Activated naive CD8-positive, alpha-beta T cell treated with anti-CD3 and anti-CD28 coated beads, Interleukin-2, amount 10 ng/mL, durations not matched to agents 7 days and 5 days (primary cell): ENCODE data around the gene SQSTM1. TPM values are rescaled to one million over a fixed set of nuclear protein-coding genes. Genes with fewer than 3 reads are reported as not detected.

ENCODE experiments used
- ATAC-seq: fragments of 150-1000 bp; cut with Tn5 transposase; one replicate; pipeline ENCODE4 v1.10.0; 2021; ENCODE audit warnings: low read depth, moderate library complexity
- POLR2A ChIA-PET: fragments of 350-600 bp; sonication (Branson Sonifier 250); formaldehyde crosslinking; loops from one replicate; lab custom pipeline; 2021; ENCODE audit warnings: antibody characterized with exemption; lab: Charles Lee
- DNase-seq: peaks from one replicate; pipeline ENCODE4 v3.0.0; 2021
- H3K27ac Mint-ChIP-seq: one replicate; pipeline ENCODE4 v1.8.0; 2022; ENCODE audit warnings: mild to moderate bottlenecking, mixed read lengths
- H3K27me3 Mint-ChIP-seq: one replicate; pipeline ENCODE4 v1.8.0; 2022; ENCODE audit warnings: mild to moderate bottlenecking, moderate library complexity, mixed read lengths
- H3K36me3 Mint-ChIP-seq: one replicate; pipeline ENCODE4 v1.8.0; 2021; ENCODE audit warnings: mild to moderate bottlenecking, mixed read lengths
- H3K4me1 Mint-ChIP-seq: one replicate; pipeline ENCODE4 v1.8.0; 2021; ENCODE audit warnings: mixed read lengths
- H3K4me3 Mint-ChIP-seq: one replicate; pipeline ENCODE4 v1.8.0; 2022; ENCODE audit warnings: mild to moderate bottlenecking, moderate library complexity, mixed read lengths
- H3K9me3 Mint-ChIP-seq: one replicate; pipeline ENCODE4 v1.8.0; 2021; ENCODE audit warnings: mixed read lengths
- total RNA-seq, 2 experiments: library from RNA; stranded (reverse); gene quantifications; one replicate each; pipeline ENCODE4 v1.2.3, GENCODE V29; 2021

SQSTM1 gene
- total RNA-seq, 2 experiments from 2014 or later = 196 to 216 TPM

- Mint-ChIP-seq H3K4me1 (peaks cover 13% of the 10 kb centered on the region), H3K9me3 (no peaks in the 10 kb centered on the region), H3K36me3 (peaks cover 25% of the 10 kb centered on the region), H3K27me3 (no peaks in the 10 kb centered on the region), H3K4me3 (peak overlapping the region; percentile 66), H3K27ac (peak overlapping the region; percentile 89)
- POLR2A ChIA-PET = interaction anchor here (1.0 to 2.4 kb wide), 4 partner anchors 15 to 214 kb away, joined by 3 to 14 read pairs (median 5); partner anchors contain the start of genes HNRNPH1 and SQSTM1
- ATAC-seq (no peak), DNase-seq (no peak)
Measured at GRCh38 chr5:179837076-179838011, 16.6 kb downstream of the SQSTM1 start.

- peaks cover 13% of the 10 kb centered on the region for H3K4me1 Mint-ChIP-seq
- POLR2A ChIA-PET = no interaction called here
- peak overlapping the region; percentile 32 for H3K27ac Mint-ChIP-seq
- DNase-seq (no peak), ATAC-seq (no peak)
- H3K27me3 Mint-ChIP-seq = no peaks in the 10 kb centered on the region
- H3K9me3 Mint-ChIP-seq = peaks cover 1% of the 10 kb centered on the region
- H3K36me3 Mint-ChIP-seq = peaks cover 17% of the 10 kb centered on the region
- H3K4me3 Mint-ChIP-seq = no peak overlapping the region
Measured at GRCh38 chr5:179839328-179840256, 18.9 kb downstream of the SQSTM1 start.

DNA sequence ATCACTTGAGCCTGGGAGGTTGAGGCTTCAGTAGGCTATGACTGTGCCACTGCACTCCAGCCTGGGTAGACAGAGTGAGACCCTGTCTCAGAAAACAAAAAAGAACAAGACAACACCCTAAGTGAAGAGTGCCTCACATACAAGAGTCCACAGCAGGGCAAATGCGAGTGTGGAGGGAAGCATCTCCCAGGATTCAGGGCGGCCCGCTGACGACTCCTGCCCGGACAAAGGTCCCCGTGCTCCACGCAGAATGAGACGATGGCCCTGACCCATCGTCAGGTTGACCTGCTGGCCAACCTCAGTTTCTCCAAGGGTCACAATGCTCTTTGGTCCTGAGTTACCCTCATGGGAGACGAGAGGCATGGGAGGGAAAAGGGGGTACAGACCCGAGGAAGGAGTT, 19.6 kb downstream of the SQSTM1 start:
- Mint-ChIP-seq H3K4me3 (no peak overlapping the region), H3K27ac (peak overlapping the region; percentile 16), H3K9me3 (peaks cover 4% of the 10 kb centered on the region), H3K27me3 (no peaks in the 10 kb centered on the region), H3K36me3 (peaks cover 19% of the 10 kb centered on the region), H3K4me1 (peaks cover 13% of the 10 kb centered on the region)
- no peak for ATAC-seq
- no peak for DNase-seq
- POLR2A ChIA-PET = no interaction called here

DNA sequence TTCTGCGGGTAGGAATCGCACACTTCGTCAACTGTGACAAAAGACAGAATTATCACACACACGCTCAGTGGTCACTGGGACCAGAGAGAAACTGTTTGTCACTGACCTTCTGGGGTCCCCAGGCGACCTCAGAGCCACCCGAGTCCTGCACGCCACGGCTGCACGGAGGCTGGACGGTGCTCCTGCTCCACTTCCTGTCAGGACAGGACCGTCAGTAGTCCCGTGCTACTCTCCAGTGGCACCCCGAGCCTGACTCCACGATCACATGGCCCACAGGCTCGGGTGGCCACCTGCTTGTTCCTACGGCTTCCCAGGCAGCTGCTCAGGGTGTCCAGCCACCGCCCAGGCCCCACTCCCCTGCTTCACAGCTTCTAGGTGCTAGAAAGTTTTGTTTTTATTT, 20.1 kb downstream of the SQSTM1 start:
- Mint-ChIP-seq H3K4me1 (peaks cover 13% of the 10 kb centered on the region), H3K9me3 (peaks cover 4% of the 10 kb centered on the region), H3K27me3 (no peaks in the 10 kb centered on the region), H3K27ac (no peak overlapping the region), H3K36me3 (peaks cover 17% of the 10 kb centered on the region), H3K4me3 (no peak overlapping the region)
- DNase-seq (no peak), ATAC-seq (no peak)
- POLR2A ChIA-PET = interaction anchor here (0.6 kb wide), 1 partner anchor 102 kb away, joined by 3 read pairs; no protein-coding TSS in a partner anchor

GRCh38 chr5:179841621-179842020, 20.9 kb downstream of the SQSTM1 start:
- Mint-ChIP-seq H3K4me1 (peaks cover 6% of the 10 kb centered on the region), H3K27ac (no peak overlapping the region), H3K36me3 (peaks cover 18% of the 10 kb centered on the region), H3K9me3 (peaks cover 4% of the 10 kb centered on the region), H3K27me3 (no peaks in the 10 kb centered on the region), H3K4me3 (no peak overlapping the region)
- DNase-seq (no peak), ATAC-seq (no peak)
- POLR2A ChIA-PET = interaction anchor here (0.6 kb wide), 1 partner anchor 103 kb away, joined by 3 read pairs; no protein-coding TSS in a partner anchor

DNA sequence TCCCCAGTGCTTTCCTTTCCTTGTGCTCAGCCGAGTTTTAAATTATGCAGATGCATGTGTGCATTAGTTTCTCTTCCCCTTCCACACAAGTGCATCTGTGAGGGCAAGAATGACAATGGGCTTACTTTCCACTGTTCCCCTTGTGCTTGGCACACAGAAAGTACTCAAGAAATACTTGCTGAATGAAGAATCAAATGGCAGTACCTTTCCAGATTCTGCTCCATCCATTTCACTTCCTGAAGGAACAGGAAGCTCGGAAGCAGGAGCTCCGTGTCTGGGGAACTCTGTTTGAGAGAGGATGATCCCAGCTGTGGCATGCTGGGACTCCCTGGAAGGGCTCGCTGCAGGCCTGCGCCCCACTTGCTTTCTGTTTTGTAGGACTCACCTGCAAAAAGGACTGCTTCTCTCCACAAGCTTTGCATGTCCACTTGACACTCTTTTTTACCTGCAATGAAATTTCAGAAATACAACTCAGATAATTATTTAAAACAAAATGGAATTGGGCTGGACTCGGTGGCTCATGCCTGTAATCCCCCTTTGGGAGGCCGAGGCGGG, 32.4 kb downstream of the SQSTM1 start:
- Mint-ChIP-seq H3K27ac (no peak overlapping the region), H3K27me3 (no peaks in the 10 kb centered on the region), H3K4me3 (no peak overlapping the region), H3K4me1 (peaks cover 4% of the 10 kb centered on the region), H3K36me3 (peaks cover 10% of the 10 kb centered on the region), H3K9me3 (no peaks in the 10 kb centered on the region)
- ATAC-seq (no peak), DNase-seq (no peak)
- POLR2A ChIA-PET = interaction anchor here (0.7 kb wide), 1 partner anchor 59 kb away, joined by 7 read pairs; no protein-coding TSS in a partner anchor

DNA sequence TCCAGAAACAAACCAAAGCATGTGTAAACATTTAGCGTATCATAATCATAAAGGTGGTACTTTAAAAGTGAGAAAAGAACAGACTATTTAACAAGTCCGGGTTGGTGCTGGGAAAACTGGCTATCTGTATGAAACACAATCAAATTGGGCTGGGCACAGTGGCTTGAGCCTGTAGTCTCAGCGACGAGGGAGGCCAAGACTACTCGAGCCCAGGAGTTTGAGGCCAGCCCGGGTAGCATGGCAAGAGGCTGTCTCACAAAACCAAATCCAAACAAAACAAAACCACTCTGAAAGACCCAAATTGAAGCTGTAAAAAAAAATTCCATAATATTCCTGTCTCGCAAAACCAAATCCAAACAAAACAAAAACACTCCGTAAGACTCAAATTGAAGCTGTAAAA, 33.7 kb downstream of the SQSTM1 start:
- DNase-seq = no peak
- no peak for ATAC-seq
- POLR2A ChIA-PET = no interaction called here
- Mint-ChIP-seq H3K36me3 (peaks cover 10% of the 10 kb centered on the region), H3K27me3 (no peaks in the 10 kb centered on the region), H3K27ac (no peak overlapping the region), H3K9me3 (no peaks in the 10 kb centered on the region), H3K4me1 (peaks cover 4% of the 10 kb centered on the region), H3K4me3 (no peak overlapping the region)

DNA sequence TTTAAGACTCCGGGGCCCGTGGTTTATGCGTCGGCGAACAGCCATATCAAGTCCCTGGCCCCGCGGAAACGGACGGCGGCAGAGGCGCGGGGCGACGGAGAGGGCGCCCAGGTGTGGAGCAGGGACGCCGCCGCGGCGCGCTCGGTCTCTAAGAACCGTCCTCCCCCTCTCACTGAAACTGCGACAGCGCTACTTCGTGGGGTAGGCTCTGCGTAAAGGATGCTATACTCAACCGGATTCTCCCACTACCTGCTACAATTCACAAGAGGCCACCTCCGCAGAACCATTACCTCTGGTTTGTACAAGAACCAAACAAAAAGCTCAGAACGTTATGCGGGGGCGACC, 37.5 kb downstream of the SQSTM1 start:
- POLR2A ChIA-PET = interaction anchor here (0.6 kb wide), 1 partner anchor 1330 kb away, joined by 4 read pairs; no protein-coding TSS in a partner anchor
- H3K27ac Mint-ChIP-seq = peak overlapping the region; percentile 81
- H3K4me3 Mint-ChIP-seq = peak overlapping the region; percentile 95
- peak; percentile 67 for DNase-seq
- ATAC-seq = peak; percentile 68
- H3K36me3 Mint-ChIP-seq = peaks cover 10% of the 10 kb centered on the region
- peaks cover 6% of the 10 kb centered on the region for H3K4me1 Mint-ChIP-seq
- H3K9me3 Mint-ChIP-seq = no peaks in the 10 kb centered on the region
- no peaks in the 10 kb centered on the region for H3K27me3 Mint-ChIP-seq

- H3K36me3 Mint-ChIP-seq = peaks cover 12% of the 10 kb centered on the region
- H3K27me3 Mint-ChIP-seq = no peaks in the 10 kb centered on the region
- POLR2A ChIA-PET = interaction anchor here (0.6 kb wide), 1 partner anchor 1330 kb away, joined by 4 read pairs; no protein-coding TSS in a partner anchor
- peak within 1 kb of the TSS; percentile 81 for H3K27ac Mint-ChIP-seq
- peaks cover 6% of the 10 kb centered on the region for H3K4me1 Mint-ChIP-seq
- H3K9me3 Mint-ChIP-seq = no peaks in the 10 kb centered on the region
- H3K4me3 Mint-ChIP-seq = peak within 1 kb of the TSS; percentile 95
- DNase-seq = peak; percentile 93
- ATAC-seq = peak; percentile 98
Measured at GRCh38 chr5:179858586-179859427, 38.1 kb downstream of the SQSTM1 start, which contains the start of gene MRNIP. Gene MRNIP (minus strand): TSS chr5:179858817. CDS start chr5:179858796, 21 bp downstream.

GRCh38 chr5:179860301-179860700, 39.6 kb downstream of the SQSTM1 start:
- peak overlapping the region; percentile 12 for H3K4me3 Mint-ChIP-seq
- no peak overlapping the region for H3K27ac Mint-ChIP-seq
- no peaks in the 10 kb centered on the region for H3K27me3 Mint-ChIP-seq
- H3K36me3 Mint-ChIP-seq = peaks cover 15% of the 10 kb centered on the region
- no peak for ATAC-seq
- H3K4me1 Mint-ChIP-seq = peaks cover 4% of the 10 kb centered on the region
- no peaks in the 10 kb centered on the region for H3K9me3 Mint-ChIP-seq
- DNase-seq = no peak
- POLR2A ChIA-PET = no interaction called here

DNA sequence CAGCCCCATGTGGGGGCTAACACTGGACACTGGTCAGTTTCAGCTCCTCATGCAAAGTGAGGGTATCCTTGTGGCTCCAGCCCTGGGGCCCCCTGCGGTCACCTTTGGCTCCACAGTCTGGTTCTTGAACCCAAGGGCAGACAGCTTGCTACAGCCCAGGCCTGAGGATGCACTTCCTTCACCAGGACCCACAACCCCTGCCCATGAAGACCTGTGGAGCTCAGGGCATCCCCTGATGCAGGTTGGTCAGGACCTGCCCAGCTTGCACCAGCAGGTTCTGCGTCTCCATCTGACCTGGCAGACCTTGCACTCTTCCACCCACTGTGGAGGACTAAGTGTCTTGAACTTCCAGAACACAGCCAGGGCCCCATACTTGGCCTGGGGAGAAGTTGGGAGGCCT, 41.6 kb downstream of the SQSTM1 start:
- ATAC-seq = no peak
- no peak overlapping the region for H3K27ac Mint-ChIP-seq
- no peak overlapping the region for H3K4me3 Mint-ChIP-seq
- no peaks in the 10 kb centered on the region for H3K27me3 Mint-ChIP-seq
- peaks cover 4% of the 10 kb centered on the region for H3K4me1 Mint-ChIP-seq
- H3K9me3 Mint-ChIP-seq = no peaks in the 10 kb centered on the region
- POLR2A ChIA-PET = interaction anchor here (1.1 kb wide), 1 partner anchor 42 kb away, joined by 4 read pairs; the partner anchor contains the start of gene SQSTM1
- H3K36me3 Mint-ChIP-seq = peaks cover 15% of the 10 kb centered on the region
- no peak for DNase-seq

- DNase-seq (no peak), ATAC-seq (no peak)
- no peaks in the 10 kb centered on the region for H3K27me3 Mint-ChIP-seq
- H3K36me3 Mint-ChIP-seq = peaks cover 15% of the 10 kb centered on the region
- POLR2A ChIA-PET = no interaction called here
- no peak overlapping the region for H3K27ac Mint-ChIP-seq
- H3K4me1 Mint-ChIP-seq = peaks cover 4% of the 10 kb centered on the region
- H3K9me3 Mint-ChIP-seq = no peaks in the 10 kb centered on the region
- no peak overlapping the region for H3K4me3 Mint-ChIP-seq
Measured at GRCh38 chr5:179862891-179863290, 42.2 kb downstream of the SQSTM1 start.
